SK-N-SH treated with all-trans-retinoic acid at 6 μM for 48 hours (cell line): ENCODE measurements around the gene SLC41A1.
"Not testable (repeated sequence)": the region's sequence is repeated elsewhere in the genome, so short reads cannot be mapped to it uniquely, and the experiment has no call there.

ENCODE experiments used
- ATAC-seq: fragments of 200-7000 bp; cut with Tn5 transposase; 3 replicates; pipeline ENCODE4 v1.9.1; 2020; ENCODE audit warnings: mild to moderate bottlenecking, moderate library complexity
- ARNTL ChIP-seq: fragments of 450-650 bp; formaldehyde crosslinking; IDR thresholded peaks from 2 replicates; pipeline ENCODE4 v1.5.0; 2020; ENCODE audit warnings: low read depth, mild to moderate bottlenecking, moderate library complexity, borderline replicate concordance
- BACH2 ChIP-seq: fragments of 250-450 bp; sonication (Bioruptor Pico); IDR thresholded peaks from 2 replicates; pipeline ENCODE4 v1.9.0; 2021; ENCODE audit warnings: mild to moderate bottlenecking, borderline replicate concordance
- CSDC2 ChIP-seq: fragments of 250-450 bp; sonication (Bioruptor Pico); IDR thresholded peaks from 2 replicates; pipeline ENCODE4 v1.5.0; 2020; ENCODE audit warnings: mild to moderate bottlenecking, moderate library complexity
- ISL1 ChIP-seq: fragments of 250-450 bp; sonication (Bioruptor Pico); IDR thresholded peaks from 2 replicates; pipeline ENCODE4 v2.1.2; 2022; ENCODE audit warnings: mild to moderate bottlenecking, moderate library complexity
- OSR1 ChIP-seq: fragments of 250-450 bp; sonication (Bioruptor Pico); IDR thresholded peaks from 2 replicates; pipeline ENCODE4 v1.8.0; 2022; ENCODE audit warnings: moderate library complexity, mild to moderate bottlenecking, inconsistent platforms
- PPARA ChIP-seq: fragments of 250-450 bp; sonication (Bioruptor Pico); IDR thresholded peaks from 2 replicates; pipeline ENCODE4 v1.5.0; 2020; ENCODE audit warnings: mild to moderate bottlenecking, borderline replicate concordance
- RARB ChIP-seq: fragments of 250-450 bp; sonication (Bioruptor Pico); IDR thresholded peaks from 2 replicates; pipeline ENCODE4 v1.8.0; 2021; ENCODE audit warnings: mild to moderate bottlenecking, moderate library complexity
- TCF4 ChIP-seq: fragments of 250-450 bp; sonication (Bioruptor Pico); IDR thresholded peaks from 2 replicates; pipeline ENCODE4 v1.8.0; 2021; ENCODE audit warnings: mild to moderate bottlenecking, moderate library complexity, borderline replicate concordance
- ZC3H10 ChIP-seq: fragments of 250-450 bp; sonication (Bioruptor Pico); IDR thresholded peaks from 2 replicates; pipeline ENCODE4 v1.5.1; 2021; ENCODE audit warnings: mild to moderate bottlenecking, moderate library complexity
- ZFP3 ChIP-seq: fragments of 250-450 bp; sonication (Bioruptor Pico); IDR thresholded peaks from 2 replicates; pipeline ENCODE4 v1.5.0; 2020; ENCODE audit warnings: mild to moderate bottlenecking, moderate library complexity
- ZFP30 ChIP-seq: fragments of 450-650 bp; formaldehyde crosslinking; IDR thresholded peaks from 2 replicates; pipeline ENCODE4 v1.5.0; 2022; ENCODE audit warnings: mild to moderate bottlenecking, moderate library complexity
- ZNF565 ChIP-seq: fragments of 450-650 bp; formaldehyde crosslinking; conservative IDR thresholded peaks from 2 replicates; pipeline ENCODE4 v1.5.0; 2020; ENCODE audit warnings: low read depth, mild to moderate bottlenecking, moderate library complexity
- ZNF8 ChIP-seq: fragments of 450-650 bp; formaldehyde crosslinking; IDR thresholded peaks from 2 replicates; pipeline ENCODE4 v1.5.0; 2020; ENCODE audit warnings: mild to moderate bottlenecking, moderate library complexity
- TF ChIP-seq, protein P1 (sequence below): fragments of 250-450 bp; sonication (Bioruptor Pico); IDR thresholded peaks from 2 replicates; pipeline ENCODE4 v1.8.0; 2020; ENCODE audit warnings: mild to moderate bottlenecking, moderate library complexity, borderline replicate concordance
- TF ChIP-seq, protein P2 (sequence below): fragments of 250-450 bp; sonication (Bioruptor Pico); IDR thresholded peaks from 2 replicates; pipeline ENCODE4 v1.5.1; 2020; ENCODE audit warnings: low read depth, mild to moderate bottlenecking, moderate library complexity
- TF ChIP-seq, protein P3 (sequence below): fragments of 250-450 bp; sonication (Bioruptor Pico); IDR thresholded peaks from 2 replicates; pipeline ENCODE4 v1.8.0; 2021; ENCODE audit warnings: low read depth, mild to moderate bottlenecking, moderate library complexity, borderline replicate concordance
- TF ChIP-seq, protein P4 (sequence below): fragments of 250-450 bp; sonication (Bioruptor Pico); IDR thresholded peaks from 2 replicates; pipeline ENCODE4 v1.5.1; 2021; ENCODE audit warnings: mild to moderate bottlenecking, moderate library complexity
- TF ChIP-seq, protein P5 (sequence below): fragments of 250-450 bp; sonication (Bioruptor Pico); IDR thresholded peaks from 2 replicates; pipeline ENCODE4 v1.5.0; 2020; ENCODE audit warnings: mild to moderate bottlenecking, moderate library complexity

The SLC41A1 gene

DNA sequence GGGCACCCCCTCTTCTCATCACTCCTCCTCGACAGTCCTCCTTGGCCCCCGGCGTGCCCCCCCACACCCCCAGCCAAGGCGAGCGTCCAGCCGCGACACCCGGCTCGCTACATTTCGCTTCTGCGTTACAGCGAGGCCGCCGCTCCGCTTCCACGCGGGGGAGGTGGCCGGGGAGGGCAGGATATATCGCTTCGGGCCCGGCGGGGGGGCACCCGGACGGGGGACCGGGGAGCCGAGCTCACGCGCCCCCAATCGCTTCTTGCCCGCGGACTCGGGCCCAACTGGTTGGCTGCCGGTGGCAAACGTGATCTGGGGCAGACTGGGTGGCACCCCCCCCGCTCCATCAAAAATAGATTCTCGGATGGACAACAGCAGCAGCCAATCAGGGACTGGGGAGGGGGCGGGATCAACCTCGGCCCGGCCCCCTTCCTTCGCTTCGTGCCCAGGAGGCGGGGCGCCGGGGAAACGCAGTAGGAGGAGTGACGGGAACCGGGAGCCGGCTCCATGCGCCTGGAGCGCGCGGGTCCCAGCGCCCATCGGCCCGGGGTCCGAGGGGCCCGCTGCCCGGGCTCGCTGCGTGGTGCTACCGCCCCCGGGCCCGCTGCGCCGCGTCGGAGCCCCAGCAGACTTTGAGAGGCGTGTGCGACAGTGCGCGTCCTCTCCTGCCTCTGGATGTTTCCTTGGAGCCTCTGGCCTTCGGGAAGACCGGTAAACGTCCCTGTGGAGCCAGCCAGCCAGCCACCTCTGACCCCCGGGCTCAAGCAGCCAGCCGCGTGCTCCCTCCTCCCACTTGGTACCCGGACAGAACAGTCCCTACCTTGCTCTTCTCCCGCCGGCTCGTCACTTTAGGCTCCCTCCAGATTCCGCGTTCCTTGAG, at the start of gene SLC41A1:
TSS of gene SLC41A1 (minus strand) at position 321 of the 877 bp plus-strand sequence. CDS start 2,757 bp downstream, outside the sequence.
- no peak for TF ChIP-seq ZFP30 (CRISPR knock-in tag)
- TF ChIP-seq, protein P1, sequence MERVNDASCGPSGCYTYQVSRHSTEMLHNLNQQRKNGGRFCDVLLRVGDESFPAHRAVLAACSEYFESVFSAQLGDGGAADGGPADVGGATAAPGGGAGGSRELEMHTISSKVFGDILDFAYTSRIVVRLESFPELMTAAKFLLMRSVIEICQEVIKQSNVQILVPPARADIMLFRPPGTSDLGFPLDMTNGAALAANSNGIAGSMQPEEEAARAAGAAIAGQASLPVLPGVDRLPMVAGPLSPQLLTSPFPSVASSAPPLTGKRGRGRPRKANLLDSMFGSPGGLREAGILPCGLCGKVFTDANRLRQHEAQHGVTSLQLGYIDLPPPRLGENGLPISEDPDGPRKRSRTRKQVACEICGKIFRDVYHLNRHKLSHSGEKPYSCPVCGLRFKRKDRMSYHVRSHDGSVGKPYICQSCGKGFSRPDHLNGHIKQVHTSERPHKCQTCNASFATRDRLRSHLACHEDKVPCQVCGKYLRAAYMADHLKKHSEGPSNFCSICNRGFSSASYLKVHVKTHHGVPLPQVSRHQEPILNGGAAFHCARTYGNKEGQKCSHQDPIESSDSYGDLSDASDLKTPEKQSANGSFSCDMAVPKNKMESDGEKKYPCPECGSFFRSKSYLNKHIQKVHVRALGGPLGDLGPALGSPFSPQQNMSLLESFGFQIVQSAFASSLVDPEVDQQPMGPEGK (CRISPR knock-in tag), result peak; percentile 96

DNA sequence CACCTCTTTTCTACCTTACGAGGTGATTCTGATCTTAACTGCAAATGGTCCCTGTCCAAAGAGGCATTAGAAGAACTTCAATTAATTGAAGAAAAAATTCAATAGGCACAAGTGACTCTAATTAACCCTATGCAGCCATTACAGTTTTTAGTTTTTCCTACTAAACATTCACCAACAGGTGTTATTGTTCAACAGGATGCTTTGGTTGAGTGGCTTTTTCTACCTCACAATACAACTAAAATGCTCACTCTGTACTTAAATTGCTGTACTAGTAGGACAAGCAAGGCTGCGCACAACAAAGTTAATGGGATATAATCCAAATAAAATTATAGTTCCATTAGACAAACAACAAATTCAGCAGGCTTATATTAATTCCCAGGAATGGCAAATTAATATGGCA, 48.5 kb upstream of the SLC41A1 start:
- TF ChIP-seq RARB (CRISPR knock-in tag) (no peak), ZFP3 (CRISPR knock-in tag) (no peak), BACH2 (CRISPR knock-in tag) (no peak), OSR1 (CRISPR knock-in tag) (no peak), ZNF8 (CRISPR knock-in tag) (no peak)
- TF ChIP-seq, protein P2, sequence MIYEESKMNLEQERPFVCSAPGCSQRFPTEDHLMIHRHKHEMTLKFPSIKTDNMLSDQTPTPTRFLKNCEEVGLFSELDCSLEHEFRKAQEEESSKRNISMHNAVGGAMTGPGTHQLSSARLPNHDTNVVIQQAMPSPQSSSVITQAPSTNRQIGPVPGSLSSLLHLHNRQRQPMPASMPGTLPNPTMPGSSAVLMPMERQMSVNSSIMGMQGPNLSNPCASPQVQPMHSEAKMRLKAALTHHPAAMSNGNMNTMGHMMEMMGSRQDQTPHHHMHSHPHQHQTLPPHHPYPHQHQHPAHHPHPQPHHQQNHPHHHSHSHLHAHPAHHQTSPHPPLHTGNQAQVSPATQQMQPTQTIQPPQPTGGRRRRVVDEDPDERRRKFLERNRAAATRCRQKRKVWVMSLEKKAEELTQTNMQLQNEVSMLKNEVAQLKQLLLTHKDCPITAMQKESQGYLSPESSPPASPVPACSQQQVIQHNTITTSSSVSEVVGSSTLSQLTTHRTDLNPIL, result no peak
- TF ChIP-seq, protein P1 (CRISPR knock-in tag), result no peak
- ATAC-seq, result no peak

More for the DNA sequence above, at the start of gene SLC41A1:
- ATAC-seq, result peak; percentile 93

DNA sequence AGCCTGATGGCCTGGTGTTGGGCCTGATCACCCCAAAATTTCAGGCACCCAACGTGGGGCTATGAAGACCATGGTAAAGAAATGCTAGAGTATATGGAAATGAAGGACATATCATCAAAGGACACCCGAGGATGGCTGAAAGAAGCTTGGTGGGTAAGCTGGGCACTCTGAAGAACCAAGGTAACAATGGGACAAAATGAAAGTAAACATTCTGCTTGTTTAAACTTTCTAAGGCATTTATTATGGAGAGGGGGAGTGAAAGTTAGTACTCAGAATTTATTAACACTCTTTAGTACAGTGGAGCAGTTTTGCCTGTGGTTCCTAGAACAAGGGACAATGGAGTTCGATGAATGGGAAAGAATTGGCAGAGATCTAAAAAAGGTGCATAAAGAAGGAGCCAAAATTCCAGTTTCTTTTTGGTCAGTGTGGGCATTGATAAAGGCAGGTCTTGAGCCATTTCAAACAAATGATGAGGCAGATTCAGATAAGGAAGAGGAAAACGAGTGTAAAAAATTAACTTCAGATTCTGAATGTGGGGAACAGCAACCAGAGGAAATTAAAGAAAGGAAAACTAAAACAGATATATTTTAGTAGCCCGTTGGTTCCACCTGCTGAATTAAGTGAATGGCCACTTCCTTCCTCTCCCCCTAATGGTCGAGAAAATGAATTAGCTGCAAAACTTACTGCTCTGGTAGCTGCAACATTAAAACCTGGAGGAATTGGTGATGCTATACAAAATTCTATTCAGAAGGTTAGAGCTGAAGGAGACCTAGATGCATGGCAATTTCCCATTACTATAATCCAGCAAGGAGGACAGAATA, 45.4 kb upstream of the SLC41A1 start:
- TF ChIP-seq BACH2 (CRISPR knock-in tag) (no peak), ZFP30 (CRISPR knock-in tag) (no peak), ZNF565 (CRISPR knock-in tag) (no peak), TCF4 (CRISPR knock-in tag) (no peak), ZC3H10 (CRISPR knock-in tag) (no peak), ZFP3 (CRISPR knock-in tag) (no peak), ARNTL (CRISPR knock-in tag) (no peak), ZNF8 (CRISPR knock-in tag) (no peak), RARB (CRISPR knock-in tag) (no peak), ISL1 (CRISPR knock-in tag) (no peak), CSDC2 (CRISPR knock-in tag) (no peak), PPARA (no peak)
- TF ChIP-seq, protein P3, sequence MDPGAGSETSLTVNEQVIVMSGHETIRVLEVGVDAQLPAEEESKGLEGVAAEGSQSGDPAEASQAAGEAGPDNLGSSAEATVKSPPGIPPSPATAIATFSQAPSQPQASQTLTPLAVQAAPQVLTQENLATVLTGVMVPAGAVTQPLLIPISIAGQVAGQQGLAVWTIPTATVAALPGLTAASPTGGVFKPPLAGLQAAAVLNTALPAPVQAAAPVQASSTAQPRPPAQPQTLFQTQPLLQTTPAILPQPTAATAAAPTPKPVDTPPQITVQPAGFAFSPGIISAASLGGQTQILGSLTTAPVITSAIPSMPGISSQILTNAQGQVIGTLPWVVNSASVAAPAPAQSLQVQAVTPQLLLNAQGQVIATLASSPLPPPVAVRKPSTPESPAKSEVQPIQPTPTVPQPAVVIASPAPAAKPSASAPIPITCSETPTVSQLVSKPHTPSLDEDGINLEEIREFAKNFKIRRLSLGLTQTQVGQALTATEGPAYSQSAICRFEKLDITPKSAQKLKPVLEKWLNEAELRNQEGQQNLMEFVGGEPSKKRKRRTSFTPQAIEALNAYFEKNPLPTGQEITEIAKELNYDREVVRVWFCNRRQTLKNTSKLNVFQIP (CRISPR knock-in tag), result no peak
- TF ChIP-seq, protein P4, sequence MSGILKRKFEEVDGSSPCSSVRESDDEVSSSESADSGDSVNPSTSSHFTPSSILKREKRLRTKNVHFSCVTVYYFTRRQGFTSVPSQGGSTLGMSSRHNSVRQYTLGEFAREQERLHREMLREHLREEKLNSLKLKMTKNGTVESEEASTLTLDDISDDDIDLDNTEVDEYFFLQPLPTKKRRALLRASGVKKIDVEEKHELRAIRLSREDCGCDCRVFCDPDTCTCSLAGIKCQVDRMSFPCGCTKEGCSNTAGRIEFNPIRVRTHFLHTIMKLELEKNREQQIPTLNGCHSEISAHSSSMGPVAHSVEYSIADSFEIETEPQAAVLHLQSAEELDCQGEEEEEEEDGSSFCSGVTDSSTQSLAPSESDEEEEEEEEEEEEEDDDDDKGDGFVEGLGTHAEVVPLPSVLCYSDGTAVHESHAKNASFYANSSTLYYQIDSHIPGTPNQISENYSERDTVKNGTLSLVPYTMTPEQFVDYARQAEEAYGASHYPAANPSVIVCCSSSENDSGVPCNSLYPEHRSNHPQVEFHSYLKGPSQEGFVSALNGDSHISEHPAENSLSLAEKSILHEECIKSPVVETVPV (CRISPR knock-in tag), result no peak
- TF ChIP-seq, protein P2, result no peak
- TF ChIP-seq, protein P5, sequence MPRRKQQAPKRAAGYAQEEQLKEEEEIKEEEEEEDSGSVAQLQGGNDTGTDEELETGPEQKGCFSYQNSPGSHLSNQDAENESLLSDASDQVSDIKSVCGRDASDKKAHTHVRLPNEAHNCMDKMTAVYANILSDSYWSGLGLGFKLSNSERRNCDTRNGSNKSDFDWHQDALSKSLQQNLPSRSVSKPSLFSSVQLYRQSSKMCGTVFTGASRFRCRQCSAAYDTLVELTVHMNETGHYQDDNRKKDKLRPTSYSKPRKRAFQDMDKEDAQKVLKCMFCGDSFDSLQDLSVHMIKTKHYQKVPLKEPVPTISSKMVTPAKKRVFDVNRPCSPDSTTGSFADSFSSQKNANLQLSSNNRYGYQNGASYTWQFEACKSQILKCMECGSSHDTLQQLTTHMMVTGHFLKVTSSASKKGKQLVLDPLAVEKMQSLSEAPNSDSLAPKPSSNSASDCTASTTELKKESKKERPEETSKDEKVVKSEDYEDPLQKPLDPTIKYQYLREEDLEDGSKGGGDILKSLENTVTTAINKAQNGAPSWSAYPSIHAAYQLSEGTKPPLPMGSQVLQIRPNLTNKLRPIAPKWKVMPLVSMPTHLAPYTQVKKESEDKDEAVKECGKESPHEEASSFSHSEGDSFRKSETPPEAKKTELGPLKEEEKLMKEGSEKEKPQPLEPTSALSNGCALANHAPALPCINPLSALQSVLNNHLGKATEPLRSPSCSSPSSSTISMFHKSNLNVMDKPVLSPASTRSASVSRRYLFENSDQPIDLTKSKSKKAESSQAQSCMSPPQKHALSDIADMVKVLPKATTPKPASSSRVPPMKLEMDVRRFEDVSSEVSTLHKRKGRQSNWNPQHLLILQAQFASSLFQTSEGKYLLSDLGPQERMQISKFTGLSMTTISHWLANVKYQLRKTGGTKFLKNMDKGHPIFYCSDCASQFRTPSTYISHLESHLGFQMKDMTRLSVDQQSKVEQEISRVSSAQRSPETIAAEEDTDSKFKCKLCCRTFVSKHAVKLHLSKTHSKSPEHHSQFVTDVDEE, result no peak
- TF ChIP-seq, protein P1 (CRISPR knock-in tag), result no peak
- ATAC-seq, result peak; percentile 44; the same call in 2 of the 3 replicates

DNA sequence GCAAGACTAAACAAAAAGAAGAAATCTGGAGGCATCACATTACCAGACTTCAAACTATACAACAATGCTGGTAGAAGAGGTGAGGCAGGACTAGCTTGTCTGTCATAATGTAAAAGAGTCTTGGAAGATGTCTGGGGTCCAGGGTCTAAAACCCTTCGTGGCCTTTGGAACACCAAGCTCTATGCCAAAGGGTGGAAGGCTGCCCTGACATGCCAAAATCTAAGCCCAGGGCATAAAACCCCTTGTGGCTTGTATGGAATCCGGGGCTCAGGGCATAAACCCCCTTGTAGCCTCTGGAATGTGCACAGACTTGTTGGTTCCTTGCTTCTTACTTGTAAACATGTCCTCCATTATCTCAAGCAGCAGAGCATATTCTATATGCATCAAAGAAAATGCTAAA, 44.5 kb upstream of the SLC41A1 start:
- not testable (repeated sequence) for ATAC-seq
